Esophagus squamous epithelium (tissue), 5 donors: ENCODE measurements around the gene CACNA2D2. TPM values are rescaled to one million over a fixed set of nuclear protein-coding genes. Genes with fewer than 3 reads are reported as not detected.
"Not testable (repeated sequence)": the region's sequence is repeated elsewhere in the genome, so short reads cannot be mapped to it uniquely, and the experiment has no call there.

Experiments
- DNase-seq: peaks from one replicate; lab custom pipeline; 2025; lab: John Stamatoyannopoulos, UW
- H3K27ac ChIP-seq, 4 donors: fragments of 200-600 bp; sonication (generic); one replicate each; pipeline ENCODE4 v1.5.1; 2016 to 2019; ENCODE audit warnings: mild to moderate bottlenecking in 1 of 4
- H3K27me3 ChIP-seq, 4 donors: fragments of 200-600 bp; sonication (generic); 1 replicate in 3 of 4; 2 replicates in 1 of 4; pipeline versions ENCODE4 v1.5.1 to v1.6.0; 2017 to 2021; ENCODE audit warnings: antibody characterized with exemption in 1 of 4
- H3K36me3 ChIP-seq, 3 donors: fragments of 200-600 bp; sonication (generic); one replicate each; pipeline ENCODE4 v1.5.1; 2016 to 2019
- H3K4me1 ChIP-seq, 3 donors: fragments of 200-600 bp; sonication (generic); one replicate each; pipeline ENCODE4 v1.5.1; 2017 to 2019
- H3K4me3 ChIP-seq, 4 donors: fragments of 200-600 bp; sonication (generic); 1 replicate in 3 of 4; 2 replicates in 1 of 4; pipeline ENCODE4 v1.5.1; 2016 to 2019; ENCODE audit warnings: mild to moderate bottlenecking in 2 of 4, moderate library complexity in 1 of 4
- H3K9me3 ChIP-seq, 3 donors: fragments of 200-600 bp; sonication (generic); one replicate each; pipeline ENCODE4 v1.5.1; 2016 to 2019
- POLR2A ChIP-seq, 4 donors: fragments of 450-650 bp; IDR thresholded peaks; one replicate each; pipeline ENCODE4 v1.6.1; 2017; ENCODE audit warnings: antibody characterized with exemption in 4 of 4, mild to moderate bottlenecking in 4 of 4, moderate library complexity in 3 of 4
- WGBS, 2 donors: methylation state at CpG; one replicate each; pipeline ENCODE4 v1.1.5; 2018; 5-methylcytosine and 5-hydroxymethylcytosine counted together
- intact Hi-C: fragments of 100-400 bp; cut with DNase I; formaldehyde crosslinking; loops from one replicate; pipeline ENCODE4 v1.15.0; 2022
- total RNA-seq, 4 donors: library from RNA; depleted of rRNA; stranded (reverse); fragments of >200 nt; gene quantifications; one replicate each; pipeline ENCODE4 v1.1.0, GENCODE V29; 2016
- TF ChIP-seq, protein P1 (sequence below), 6 experiments: fragments of 450-650 bp in 4 of 6; fragments of 200-600 bp in 2 of 6; sonication (generic) in 2 of 6; IDR thresholded peaks; one replicate each; pipeline ENCODE4 v1.5.1; 2016 to 2019; ENCODE audit warnings: antibody characterized with exemption in 6 of 6, mild to moderate bottlenecking in 4 of 6, moderate library complexity in 4 of 6
- donor health status: DM: yes; HTN: yes; CAD: no.

CACNA2D2 gene
- total RNA-seq, 4 donors from 2014 or later = 0.18 to 0.57 (median 0.35) TPM; not detected in 1

DNA sequence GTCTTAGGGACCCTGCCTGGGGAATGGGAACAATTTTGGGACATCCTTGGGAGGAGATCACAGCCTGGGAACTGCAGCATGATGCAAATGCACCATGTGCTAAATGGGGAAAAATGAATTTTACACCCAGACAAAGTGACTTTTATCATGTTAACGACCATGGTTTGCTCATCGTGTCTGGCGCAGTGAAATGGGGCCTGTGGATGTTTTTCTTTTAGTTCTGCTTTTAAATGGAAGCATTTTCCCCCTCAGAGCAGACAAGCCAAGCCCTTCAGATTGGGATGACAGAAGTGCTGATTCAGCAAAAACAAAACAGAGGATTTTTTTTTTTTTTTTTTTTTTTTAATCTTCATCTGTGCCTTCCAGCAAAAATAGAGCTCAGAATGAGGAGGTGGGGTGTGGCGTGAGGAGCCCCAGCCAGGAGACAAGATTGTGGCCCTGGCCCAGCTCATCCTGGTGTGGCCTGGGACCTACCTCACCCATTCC is 14.3 kb upstream of the CACNA2D2 start:
- intact Hi-C loops = no loop called here
- Histone ChIP-seq H3K9me3 (no peaks in the 10 kb centered on the region), H3K4me1 (peaks cover 6 to 15% (median 7%) of the 10 kb centered on the region in 3 donors), H3K4me3 (no peak overlapping the region), H3K27ac (no peak overlapping the region), H3K36me3 (no peaks in the 10 kb centered on the region), H3K27me3 (peaks cover 0 to 15% (median 0%) of the 10 kb centered on the region in 4 donors)
- no peak for DNase-seq
- no peak for TF ChIP-seq POLR2A (IDR thresholded peaks at IDR 0.05)
- TF ChIP-seq, protein P1, sequence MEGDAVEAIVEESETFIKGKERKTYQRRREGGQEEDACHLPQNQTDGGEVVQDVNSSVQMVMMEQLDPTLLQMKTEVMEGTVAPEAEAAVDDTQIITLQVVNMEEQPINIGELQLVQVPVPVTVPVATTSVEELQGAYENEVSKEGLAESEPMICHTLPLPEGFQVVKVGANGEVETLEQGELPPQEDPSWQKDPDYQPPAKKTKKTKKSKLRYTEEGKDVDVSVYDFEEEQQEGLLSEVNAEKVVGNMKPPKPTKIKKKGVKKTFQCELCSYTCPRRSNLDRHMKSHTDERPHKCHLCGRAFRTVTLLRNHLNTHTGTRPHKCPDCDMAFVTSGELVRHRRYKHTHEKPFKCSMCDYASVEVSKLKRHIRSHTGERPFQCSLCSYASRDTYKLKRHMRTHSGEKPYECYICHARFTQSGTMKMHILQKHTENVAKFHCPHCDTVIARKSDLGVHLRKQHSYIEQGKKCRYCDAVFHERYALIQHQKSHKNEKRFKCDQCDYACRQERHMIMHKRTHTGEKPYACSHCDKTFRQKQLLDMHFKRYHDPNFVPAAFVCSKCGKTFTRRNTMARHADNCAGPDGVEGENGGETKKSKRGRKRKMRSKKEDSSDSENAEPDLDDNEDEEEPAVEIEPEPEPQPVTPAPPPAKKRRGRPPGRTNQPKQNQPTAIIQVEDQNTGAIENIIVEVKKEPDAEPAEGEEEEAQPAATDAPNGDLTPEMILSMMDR (IDR thresholded peaks at IDR 0.05) = no peak
- WGBS, 2 donors = 84 to 92% methylated on average over 3 of the region's 4 CpGs

DNA sequence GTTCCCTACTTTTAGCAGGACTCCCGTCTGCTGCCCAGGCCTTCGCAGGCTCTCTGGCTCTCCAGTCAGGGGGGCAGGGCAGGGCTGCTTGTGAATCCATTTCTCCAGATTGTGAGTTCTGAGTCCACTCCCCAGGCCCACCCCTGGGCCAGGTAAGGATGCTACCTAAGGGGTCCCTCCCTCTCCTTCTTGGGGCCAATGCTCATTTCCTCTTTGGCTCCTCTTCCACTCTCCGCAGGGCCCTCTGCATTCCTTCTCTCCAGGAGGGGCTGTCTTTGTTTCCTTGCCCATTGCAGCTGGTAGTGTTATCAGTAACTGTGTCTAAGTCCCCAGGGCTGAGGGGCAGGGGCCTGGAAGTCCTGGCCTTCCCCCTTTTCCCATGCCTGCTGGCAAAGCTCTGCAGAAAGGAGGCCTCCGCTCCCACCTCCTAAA is 13.0 kb upstream of the CACNA2D2 start:
- H3K27ac ChIP-seq = peak overlapping the region in 3 of 4 donors; percentile 19 to 50 (median 50)
- H3K4me1 ChIP-seq = peaks cover 6 to 15% (median 7%) of the 10 kb centered on the region in 3 donors
- H3K27me3 ChIP-seq = peaks cover 0 to 15% (median 0%) of the 10 kb centered on the region in 4 donors
- WGBS, 2 donors = 76 to 78% methylated on average over 3 of the region's 4 CpGs
- intact Hi-C loops = no loop called here
- no peaks in the 10 kb centered on the region for H3K9me3 ChIP-seq
- no peak for DNase-seq
- TF ChIP-seq, protein P1 (IDR thresholded peaks at IDR 0.05) = no peak
- no peak for TF ChIP-seq POLR2A (IDR thresholded peaks at IDR 0.05)
- H3K4me3 ChIP-seq = peak overlapping the region in 1 of 4 donors; percentile 35
- H3K36me3 ChIP-seq = no peaks in the 10 kb centered on the region

DNA sequence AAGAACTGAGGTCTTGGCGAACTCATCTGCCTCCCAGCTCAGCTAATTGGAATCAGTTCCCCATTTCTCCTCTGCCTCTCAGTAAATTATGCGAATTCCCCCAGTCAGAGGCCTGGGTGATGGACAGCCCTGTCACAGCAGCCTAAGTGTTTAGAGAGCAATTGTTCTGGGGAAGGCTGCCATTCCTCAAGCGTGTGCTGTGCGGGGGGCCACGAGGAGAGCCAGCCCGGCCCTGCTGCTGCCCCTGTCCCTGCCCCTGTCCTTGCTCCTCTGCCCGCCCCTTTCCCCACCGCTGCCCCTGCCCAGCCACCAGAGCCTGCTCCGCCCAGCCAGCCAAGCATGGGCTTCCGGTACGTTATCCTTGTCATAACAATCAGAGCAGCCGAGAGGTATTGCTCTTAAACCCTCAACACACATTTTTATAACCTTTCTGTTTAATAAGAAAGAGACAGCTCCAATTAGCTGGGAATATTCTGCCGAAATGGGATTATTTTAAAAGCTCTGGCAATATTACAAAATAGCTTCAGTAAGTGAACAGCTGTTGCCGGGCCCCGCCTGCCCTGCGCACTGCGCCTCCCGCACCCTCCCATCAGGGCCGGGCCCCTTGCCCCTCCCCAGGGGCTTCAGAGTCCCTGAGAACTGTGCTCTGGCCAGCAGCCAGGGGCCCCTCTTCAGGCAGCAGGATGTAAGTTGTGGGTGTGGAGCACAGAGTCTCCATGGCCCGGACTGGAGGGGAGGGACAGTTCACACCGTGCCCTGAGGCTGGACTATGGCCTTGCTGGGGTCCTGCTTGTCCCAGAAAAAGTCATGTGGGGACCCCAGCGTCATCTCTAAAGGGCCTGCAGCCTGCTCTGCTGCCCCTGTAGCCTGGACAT is 12.4 kb upstream of the CACNA2D2 start:
- peak overlapping the region in 2 of 4 donors; percentile 15 to 35 for H3K4me3 ChIP-seq
- no peak for DNase-seq
- WGBS, 2 donors = 25 to 44% methylated on average over 13 to 16 of the region's 22 CpGs

DNA sequence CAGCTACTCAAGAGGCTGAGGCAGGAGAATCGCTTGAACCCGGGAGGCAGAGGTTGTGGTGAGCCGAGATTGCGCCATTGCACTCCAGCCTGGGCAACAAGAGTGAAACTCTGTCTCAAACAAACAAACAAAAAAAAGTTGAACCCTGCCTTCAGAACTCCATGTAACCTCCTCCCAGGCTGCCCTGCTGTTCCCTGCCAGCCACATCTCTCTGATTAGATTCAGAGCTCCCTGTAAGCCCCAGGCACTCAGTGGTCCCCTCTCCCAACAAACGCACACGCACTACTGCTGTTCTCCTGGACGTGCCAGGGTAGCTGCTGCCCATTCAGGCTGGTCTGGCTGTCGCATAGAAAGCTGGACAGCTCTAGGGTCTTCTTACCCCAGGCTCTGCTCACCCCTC is 9.5 kb upstream of the CACNA2D2 start:
- H3K27ac ChIP-seq, H3K36me3 ChIP-seq, H3K27me3 ChIP-seq, H3K4me3 ChIP-seq, DNase-seq, intact Hi-C loops, H3K9me3 ChIP-seq: not testable (repeated sequence)
- peaks cover 6 to 15% (median 7%) of the 10 kb centered on the region in 3 donors for H3K4me1 ChIP-seq
- WGBS, 2 donors = 86 to 95% methylated on average over 3 to 7 of the region's 8 CpGs

More for the DNA sequence above, 12.4 kb upstream of the CACNA2D2 start:
- H3K27me3 ChIP-seq = peaks cover 0 to 15% (median 0%) of the 10 kb centered on the region in 4 donors
- no peaks in the 10 kb centered on the region for H3K36me3 ChIP-seq
- intact Hi-C loops = no loop called here
- TF ChIP-seq POLR2A (IDR thresholded peaks at IDR 0.05) = no peak
- TF ChIP-seq, protein P1 (IDR thresholded peaks at IDR 0.05) = no peak
- H3K27ac ChIP-seq = peak overlapping the region in 3 of 4 donors; percentile 19 to 50 (median 50)
- H3K9me3 ChIP-seq = no peaks in the 10 kb centered on the region
- H3K4me1 ChIP-seq = peaks cover 6 to 15% (median 7%) of the 10 kb centered on the region in 3 donors

DNA sequence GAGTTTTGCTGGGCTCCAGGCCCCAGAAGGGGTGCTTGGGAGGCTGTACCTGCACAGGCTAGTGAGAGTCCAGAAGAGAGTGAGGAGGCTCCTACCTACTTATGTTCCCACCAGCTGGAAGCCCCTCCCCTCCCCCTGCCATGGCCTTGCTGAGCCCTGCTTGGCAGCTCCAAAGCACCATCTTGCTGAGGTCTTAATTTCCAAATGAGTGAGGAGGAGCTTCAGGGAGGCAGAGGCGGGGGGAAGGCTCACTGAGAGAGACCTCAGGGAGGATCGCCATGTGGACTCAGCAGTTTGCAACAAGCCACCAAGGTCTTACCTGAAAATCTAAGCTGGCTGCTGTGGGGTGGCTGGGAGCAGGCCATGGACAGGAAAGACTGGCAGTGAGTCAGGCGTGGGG is 8.7 kb upstream of the CACNA2D2 start:
- intact Hi-C loops = no loop called here
- Histone ChIP-seq H3K4me3 (no peak overlapping the region), H3K4me1 (peaks cover 6 to 15% (median 7%) of the 10 kb centered on the region in 3 donors), H3K27me3 (no peaks in the 10 kb centered on the region), H3K27ac (no peak overlapping the region), H3K9me3 (no peaks in the 10 kb centered on the region), H3K36me3 (no peaks in the 10 kb centered on the region)
- DNase-seq = no peak
- whole genome bisulfite sequencing, 2 donors = 63 to 82% methylated on average over 1 to 3 of the region's 3 CpGs
- TF ChIP-seq POLR2A (IDR thresholded peaks at IDR 0.05) = no peak
- TF ChIP-seq, protein P1 (IDR thresholded peaks at IDR 0.05) = no peak
